ENCODE measurements around the gene GTSE1. TPM values are rescaled to one million over a fixed set of nuclear protein-coding genes. Genes with fewer than 3 reads are reported as not detected.
A peak's percentile ranks its signal among the peaks of the same experiment; 100 is the strongest.
"Not testable (repeated sequence)": the region's sequence is repeated elsewhere in the genome, so short reads cannot be mapped to it uniquely, and the experiment has no call there.

The GTSE1 gene, protein sequence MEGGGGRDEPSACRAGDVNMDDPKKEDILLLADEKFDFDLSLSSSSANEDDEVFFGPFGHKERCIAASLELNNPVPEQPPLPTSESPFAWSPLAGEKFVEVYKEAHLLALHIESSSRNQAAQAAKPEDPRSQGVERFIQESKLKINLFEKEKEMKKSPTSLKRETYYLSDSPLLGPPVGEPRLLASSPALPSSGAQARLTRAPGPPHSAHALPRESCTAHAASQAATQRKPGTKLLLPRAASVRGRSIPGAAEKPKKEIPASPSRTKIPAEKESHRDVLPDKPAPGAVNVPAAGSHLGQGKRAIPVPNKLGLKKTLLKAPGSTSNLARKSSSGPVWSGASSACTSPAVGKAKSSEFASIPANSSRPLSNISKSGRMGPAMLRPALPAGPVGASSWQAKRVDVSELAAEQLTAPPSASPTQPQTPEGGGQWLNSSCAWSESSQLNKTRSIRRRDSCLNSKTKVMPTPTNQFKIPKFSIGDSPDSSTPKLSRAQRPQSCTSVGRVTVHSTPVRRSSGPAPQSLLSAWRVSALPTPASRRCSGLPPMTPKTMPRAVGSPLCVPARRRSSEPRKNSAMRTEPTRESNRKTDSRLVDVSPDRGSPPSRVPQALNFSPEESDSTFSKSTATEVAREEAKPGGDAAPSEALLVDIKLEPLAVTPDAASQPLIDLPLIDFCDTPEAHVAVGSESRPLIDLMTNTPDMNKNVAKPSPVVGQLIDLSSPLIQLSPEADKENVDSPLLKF
- polyA plus RNA-seq (2013, experiment 1 of 2; ENCODE audit: insufficient read length), result 18.0 TPM
- 16.3 TPM for polyA plus RNA-seq (2013, experiment 2 of 2; ENCODE audit: insufficient read length)

DNA sequence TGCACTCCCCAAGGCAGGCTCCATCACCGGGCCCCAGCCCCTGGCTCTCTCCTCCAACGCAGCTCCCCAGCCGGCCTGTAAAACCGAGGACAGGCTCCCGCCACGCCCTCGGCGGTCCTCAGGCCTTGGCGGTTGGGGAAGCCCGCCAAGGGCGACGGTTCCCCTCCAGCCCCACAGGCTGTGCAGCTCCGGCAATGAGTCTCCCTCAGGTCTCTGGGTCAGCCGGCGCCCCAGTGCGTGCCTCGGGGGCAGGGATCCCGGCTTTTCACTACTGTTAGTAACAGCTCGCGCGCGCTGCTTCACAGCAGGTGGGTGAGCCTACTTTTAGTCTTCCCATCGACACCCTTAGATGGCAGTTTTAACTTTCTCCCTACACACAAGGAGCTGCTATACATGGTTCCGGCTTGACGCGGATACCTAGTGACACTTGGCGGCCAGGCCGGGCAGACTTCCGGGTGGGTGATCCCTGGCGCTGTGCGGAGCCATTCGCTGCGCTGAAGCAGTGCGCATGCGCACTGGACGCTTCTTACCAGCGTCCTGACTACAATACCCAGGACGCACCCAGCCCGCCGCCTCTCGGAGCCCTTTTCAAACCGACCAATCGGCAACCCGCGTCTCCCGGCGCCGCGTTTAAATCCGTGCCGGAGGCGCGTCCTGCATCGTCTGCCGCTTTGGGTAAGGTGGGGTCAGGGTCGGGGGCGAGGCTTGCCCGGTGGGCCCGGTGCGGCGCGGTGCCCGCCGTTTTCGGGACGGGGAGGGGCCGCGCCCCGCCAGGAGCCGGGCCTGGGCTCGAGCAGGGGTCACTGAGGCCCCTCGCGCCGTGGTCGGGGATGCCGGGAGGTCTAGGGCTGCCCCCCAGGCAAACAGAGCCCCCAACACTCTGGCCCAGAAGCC, at the start of gene GTSE1:
Gene GTSE1, plus strand, starts transcription at position 614 of the 894 bp plus-strand sequence. CDS start 531 bp downstream, outside the sequence.
- peak; percentile 98 for DNase-seq

DNA sequence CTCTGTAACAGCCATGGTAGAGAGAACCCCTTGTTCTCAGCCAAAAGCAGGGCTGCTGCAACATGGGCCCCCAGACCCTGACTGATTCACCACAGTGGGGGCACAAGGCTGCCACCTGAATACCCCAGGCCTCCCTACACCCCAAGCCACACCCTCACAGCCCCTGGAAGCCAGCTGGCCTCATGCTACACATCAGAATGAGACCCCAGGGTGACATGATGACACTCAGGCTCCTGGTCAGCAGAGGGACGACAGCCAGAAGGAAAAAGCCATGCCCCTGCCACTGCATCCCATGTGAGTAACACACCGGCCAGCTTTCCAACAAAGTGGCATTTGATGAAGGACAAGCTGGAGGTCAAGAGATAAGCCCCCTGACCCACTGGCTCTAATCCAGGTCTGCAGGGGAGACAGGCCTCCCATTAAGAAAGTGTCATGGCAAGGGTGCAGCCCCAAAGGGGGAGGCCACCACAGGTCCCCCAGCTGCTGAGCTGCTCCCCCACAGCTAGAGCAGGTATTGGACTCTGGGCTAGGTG, 49.2 kb upstream of the GTSE1 start:
- no peak for DNase-seq

DNA sequence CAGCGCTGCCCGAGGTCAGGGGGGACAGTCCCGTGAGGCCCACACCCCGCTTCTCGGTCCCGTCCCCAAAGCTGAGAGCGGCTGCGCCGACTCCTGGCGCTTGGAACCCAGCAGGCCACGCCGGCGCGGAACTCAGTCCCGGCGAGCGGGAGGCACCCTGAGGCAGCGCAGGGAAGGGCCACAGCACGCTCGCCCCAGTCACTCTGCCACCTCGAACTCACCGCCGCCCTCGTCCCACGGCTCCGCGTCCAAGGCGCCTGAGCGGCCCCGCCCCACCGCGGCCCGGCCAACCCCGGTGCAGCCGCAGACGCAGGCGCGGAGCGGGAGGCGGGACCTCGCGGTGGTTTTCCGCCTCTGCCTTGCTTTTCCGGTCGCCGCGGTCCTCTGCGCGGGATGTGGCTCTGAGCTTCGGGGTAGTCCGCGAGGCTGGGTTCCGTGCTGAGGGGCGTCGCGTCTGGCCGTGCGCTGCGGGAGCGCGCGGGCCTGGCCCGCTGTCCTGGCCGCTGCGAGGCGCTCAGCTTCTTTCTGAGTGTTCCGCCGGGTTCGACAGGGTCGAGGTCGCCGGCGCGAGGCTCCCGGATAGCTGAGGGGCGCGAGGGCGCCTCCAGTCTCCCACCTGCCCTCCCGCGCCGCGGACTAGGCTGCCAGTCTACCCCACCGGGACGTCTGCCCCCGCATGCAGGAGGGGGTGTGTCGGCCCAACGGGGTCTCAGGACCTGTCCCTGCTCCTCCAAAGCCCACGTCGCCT, 46.5 kb upstream of the GTSE1 start, which contains the start of gene CDPF1:
Gene CDPF1, minus strand, starts transcription at position 259 of the 748 bp plus-strand sequence. CDS start 2,009 bp downstream, outside the sequence.
- DNase-seq, result peak; percentile 87

DNA sequence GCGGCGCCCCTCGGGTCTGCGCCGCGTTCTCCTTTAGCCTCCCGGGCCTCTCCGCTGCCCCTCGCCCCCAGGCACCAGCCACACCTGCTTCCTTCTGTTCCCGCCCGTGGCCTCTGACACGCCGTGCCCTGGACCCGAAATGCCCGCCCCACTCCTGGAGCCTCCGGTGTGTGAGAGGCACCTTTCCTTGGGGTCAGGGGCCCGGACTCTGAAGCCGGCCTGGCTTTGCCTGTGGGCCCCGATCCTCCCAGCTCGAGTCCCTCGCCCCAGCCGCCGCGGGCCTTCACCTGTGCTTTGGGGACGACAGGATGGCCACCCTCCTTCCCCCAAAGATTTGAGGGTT, 45.9 kb upstream of the GTSE1 start:
- DNase-seq, result no peak

DNA sequence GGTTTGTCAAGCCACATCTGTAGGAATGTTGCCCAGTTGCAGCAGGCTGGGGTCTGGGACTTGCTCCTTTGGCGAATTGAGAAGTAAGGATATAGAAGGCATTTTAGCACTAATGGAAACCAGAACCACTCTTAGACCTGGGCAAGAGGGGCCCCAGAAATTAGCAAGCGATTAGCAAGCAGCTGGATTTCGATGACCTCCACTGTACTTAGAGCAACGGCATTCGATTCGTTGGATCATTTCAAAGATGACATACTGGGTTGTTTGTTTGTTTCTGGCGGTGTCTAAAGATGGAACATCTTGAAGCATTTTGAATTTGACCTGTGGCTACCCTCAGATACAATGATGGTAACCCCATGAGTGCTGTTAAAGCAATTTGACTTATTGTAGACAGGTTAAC, 45.4 kb upstream of the GTSE1 start:
- no peak for DNase-seq

DNA sequence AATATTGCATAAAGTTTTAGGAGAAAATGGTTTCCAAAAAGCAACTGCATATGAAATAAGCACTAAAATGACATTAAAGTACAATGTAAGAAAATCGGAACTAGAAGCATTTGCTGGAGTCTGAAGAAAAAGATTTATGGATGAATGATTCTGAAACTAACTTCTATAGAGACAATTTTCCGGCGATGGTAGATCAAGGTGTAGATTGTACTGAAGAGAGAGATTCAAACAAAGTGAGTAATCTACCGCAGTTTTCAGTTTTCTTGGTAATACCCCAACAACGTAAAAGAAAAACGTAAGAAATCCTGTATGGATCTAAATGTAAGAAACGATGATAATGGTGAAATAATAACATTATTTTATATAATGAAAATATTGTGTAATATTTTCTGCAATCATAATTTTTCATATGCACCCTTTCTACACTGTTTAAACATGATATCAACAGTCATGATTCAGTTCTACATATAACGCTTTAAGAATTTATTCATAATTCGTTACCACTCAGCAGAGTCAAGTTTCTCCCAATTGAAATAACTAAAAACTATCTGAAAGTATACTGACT, 44.8 kb upstream of the GTSE1 start:
- no peak for DNase-seq

DNA sequence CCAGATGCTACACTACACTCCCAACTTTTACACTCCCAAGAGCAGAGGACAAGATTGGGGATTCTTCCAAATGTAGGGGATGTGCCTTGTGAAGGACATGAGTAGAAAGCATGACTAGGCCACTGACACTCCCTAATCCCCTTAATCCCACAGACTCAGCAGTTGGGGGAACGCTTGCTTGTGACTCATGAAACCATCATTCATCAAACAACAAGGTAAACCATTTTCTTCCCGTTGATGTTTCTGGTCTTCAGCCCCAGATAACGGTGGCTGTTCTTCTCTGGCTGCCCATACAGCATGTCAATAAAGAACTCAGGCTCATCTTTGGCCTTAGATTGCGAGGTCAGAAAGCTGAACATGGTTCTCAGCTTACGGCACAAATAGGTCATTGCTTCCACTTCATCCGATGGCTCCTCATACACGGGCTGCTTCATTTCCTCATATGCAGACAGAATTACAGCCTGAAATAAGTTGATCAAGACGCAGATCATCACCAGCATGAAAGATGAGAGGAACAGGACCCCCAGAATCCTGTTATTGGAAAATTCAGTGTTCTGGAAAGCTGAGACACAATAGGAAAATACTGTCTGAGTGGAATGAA, 40.2 kb upstream of the GTSE1 start:
- DNase-seq, result no peak

DNA sequence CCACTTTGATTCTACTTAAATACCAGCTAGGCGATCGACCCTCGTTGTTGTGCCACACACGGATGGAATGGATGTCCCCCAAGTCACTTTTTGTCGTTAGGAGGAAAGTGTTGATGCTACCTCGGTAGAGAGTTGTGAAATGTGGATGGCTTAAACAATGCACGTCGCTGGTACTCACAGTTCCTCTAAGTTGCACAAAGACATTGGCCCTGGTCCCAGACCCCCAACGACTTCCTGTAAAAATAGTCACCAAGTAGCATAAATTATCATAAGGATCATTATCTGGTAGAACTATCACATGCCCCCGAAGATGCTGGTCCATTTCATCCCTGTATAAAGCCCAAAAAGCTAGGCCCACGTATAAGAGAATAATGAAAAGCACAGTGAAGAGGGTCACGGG, 37.3 kb upstream of the GTSE1 start:
- no peak for DNase-seq

DNA sequence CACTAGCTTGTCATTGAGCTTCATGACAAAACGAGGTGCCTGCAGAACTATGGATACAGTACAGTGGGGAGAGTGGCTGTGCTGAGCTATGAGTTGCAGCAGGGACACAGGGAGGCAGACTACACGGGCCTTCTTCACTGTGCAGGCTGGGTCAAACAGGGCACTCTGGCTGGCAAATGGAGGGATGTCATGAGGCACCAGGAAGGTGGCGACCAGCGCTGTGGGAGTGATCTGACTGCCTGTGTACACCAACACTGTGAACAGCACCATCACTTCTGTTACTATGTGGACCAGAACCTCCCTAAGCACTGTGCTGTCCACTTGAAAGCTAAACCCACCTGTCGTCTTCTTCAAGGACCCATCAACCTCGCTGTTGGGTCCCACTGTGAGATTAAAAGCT, 36.6 kb upstream of the GTSE1 start:
- no peak for DNase-seq

DNA sequence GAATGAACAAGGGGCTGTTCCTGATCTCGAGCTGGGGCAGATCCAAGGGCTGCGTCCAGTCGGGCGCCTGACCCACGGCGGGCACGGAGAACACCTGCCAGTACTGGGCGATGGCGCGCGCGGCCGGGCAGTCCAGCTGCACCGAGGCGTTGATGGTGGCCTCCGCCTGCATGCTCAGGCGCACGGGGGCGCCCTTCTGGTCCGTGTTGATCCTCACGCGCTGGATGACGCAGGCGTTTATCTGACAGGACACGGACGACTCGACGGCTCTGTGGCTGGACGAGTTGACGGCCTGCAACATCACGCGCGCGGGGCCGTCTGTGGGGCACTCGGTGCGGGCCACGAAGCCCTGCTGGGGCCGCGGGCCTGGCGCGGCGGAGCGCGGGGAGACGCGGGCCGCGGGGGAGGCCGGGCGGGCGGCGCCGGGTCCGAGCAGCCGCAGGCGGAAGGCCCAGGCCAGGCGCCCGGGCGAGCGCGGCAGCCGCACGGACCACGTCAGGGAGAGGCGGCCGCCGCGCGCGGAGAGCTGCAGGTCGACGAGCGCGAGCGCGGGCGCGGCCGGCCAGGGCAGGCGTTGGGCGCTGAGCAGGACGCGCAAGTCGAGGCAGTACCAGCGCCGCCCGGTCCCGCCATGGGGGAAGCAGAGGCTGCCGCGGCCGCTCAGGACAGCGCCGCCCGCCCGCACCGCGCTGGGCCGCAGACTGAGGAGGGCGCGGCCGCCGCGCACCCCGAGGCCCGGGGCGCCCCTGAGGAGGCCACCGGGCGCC, 34.0 kb upstream of the GTSE1 start:
- DNase-seq, result peak; percentile 60

DNA sequence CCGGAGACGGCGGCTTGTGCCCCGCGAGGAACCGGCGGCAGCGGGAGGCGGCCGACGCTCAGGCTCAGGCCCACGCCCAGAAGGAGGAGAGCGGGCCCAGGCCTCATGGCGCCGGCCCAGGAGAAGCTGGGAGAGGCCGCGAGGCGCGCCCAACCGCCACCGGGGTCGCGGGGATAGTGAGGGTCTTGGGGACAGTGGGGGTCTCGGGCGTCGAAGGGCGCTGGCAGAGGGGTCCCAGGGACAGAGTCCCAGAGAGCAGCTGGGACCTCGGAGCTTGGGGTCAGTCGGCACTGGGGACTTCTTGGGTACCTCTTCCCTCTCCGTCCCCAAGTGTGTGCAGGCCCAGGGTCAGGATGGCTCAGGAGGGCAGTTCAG, 33.5 kb upstream of the GTSE1 start, which contains the start of gene PKDREJ:
Gene PKDREJ, minus strand, starts transcription at position 128 of the 375 bp plus-strand sequence. Its CDS starts 21 bp downstream, at position 107.
- no peak for DNase-seq

DNA sequence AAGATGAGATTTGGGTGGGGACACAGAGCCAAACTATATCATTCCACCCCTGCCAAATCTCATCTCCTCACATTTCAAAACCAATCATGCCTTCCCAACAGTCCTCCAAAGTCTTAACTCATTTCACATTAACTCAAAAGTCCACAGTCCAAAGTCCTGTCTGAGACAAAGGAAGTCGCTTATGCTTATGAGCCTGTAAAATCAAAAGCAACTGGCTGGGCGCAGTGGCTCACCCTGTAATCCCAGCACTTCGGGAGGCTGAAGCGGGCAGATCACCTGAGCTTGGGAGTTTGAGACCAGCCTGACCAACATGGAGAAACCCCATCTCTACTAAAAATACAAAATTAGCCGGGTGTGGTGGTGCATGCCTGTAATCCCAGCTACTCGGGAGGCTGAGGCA, 32.1 kb upstream of the GTSE1 start:
- not testable (repeated sequence) for DNase-seq

DNA sequence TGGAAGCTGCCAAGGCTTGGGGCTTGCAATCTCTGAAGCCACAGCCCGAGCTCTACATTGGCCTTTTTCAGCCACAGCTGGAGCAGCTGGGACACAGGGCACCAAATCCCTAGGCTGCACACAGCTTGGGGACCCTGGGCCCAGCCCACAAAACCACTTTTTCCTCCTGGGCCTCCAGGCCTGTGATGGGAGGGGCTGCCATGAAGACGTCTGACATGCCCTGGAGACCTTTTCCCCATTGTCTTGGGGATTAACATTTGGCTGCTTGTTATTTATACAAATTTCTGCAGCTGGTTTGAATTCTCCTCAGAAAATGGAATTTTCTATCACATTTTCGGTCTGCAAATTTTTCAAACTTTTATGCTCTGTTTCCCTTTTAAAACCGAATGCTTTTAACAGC, 31.0 kb upstream of the GTSE1 start:
- DNase-seq, result not testable (repeated sequence)

DNA sequence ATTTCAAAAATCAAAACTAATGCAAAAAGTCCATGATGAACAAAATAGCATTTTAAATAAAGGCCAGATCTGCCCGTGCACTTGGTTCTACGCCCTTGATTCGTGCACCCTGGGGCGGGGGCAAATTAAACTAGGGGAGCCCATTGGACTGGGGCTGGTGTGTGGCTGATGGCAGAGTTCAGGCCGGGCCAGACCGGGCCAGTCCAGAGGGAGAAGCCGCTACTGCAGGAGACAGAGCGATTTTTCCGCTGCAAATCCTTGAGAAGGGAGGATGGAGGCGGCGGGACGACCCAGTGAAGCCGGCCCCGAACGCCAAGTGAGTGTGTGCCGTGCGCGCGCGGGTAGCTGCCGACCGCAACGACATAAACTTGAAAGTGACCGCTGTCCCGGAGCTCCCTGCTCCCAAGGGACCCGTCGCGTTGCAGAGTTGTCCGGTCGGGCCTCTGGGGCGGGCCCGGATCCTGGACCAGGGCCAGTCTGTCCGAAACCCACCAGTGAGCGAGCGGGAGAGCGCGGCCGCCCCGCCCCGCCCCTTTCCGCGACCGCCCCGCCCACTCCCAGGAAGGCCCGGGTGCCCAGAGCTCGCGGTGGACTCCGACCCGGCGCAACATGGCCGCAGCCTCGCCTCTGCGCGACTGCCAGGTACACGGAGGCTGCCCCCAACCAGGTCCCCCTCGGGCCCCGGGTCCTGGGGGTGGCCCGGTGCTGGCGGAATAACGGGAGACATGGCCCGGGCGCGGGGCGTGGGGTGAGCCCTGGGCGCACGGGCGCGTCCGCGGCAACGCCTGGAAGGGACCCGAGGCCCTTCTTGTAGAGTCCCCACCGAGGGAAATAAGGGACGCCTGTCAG, 29.0 kb upstream of the GTSE1 start, which contains the start of gene TTC38:
Gene TTC38, plus strand, starts transcription at position 578 of the 849 bp plus-strand sequence. Its CDS starts 32 bp downstream, at position 610.
- peak; percentile 82 for DNase-seq

DNA sequence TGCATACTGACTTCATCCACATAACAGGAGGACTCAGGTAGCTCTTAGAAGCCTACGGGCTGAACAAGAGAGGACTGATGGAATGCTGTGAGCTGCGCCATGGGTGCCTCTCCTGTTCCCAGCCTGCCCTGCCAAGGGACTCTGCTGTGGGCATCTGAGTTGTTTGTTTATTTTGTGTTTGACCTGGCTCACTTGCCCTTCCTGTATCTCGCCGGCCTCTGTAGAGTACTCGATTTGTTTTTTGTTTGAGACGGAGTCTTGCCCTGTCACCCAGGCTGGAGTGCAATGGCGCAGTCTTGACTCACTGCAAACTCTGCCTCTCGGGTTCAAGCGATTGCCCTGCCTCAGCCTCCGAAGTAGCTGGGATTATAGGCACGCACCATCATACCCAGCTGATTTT, 27.1 kb upstream of the GTSE1 start:
- no peak for DNase-seq

DNA sequence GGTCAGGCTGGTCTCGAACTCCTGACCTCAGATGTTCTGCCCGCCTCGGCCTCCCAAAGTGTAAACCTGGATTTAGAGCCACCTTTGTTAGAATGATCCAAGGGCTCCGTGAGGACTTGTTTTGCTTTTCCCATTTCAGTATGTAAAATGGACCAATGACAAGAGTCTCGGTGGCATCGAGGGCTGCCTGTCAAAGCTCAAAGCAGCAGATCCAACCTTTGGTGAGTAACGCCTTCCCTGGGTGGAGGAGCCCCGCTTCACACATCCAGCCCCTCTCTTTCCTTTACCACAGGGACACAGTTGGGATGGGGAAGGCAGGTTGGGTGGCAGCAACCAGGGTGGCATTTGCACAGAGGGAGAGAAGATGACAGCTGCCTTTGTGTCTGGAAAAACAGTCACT, 24.5 kb upstream of the GTSE1 start:
- DNase-seq, result no peak

DNA sequence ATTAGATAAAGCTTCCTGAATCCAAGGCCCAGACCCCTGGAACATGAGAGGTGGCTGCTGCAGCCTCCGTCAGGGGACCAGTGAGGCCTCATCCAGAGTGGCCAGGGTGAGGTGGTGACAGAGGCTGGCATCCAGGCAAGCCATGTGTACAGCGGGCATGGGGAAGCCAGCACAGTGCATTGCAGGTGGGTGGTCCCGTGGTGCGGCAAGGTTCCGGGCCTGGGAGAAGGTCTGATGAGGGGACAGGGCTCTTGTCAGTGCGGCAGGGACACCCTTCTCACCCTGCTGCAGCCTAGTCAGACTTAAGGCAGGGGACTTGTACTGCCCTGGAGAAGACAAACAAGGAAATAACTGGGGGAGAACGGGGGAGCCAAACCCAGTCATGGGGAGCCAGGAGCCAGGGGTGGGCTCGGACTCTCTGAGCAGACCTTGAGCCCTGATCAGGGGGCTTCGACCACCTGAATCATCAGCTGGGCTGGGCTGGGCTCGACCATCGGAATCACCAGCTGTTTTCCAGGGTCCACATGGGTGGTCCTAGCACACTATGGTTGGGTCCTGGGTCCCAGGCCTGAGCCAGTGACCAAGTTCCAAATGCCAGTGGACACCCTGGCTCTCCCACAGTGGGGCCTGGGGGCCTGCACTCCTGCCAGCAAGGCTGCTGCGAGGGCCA, 23.8 kb upstream of the GTSE1 start:
- DNase-seq, result no peak
